HG02798 (cell line): ENCODE measurements around the gene TP53.
"Not testable (repeated sequence)": the region's sequence is repeated elsewhere in the genome, so short reads cannot be mapped to it uniquely, and the experiment has no call there.

Experiments
- ATAC-seq: cut with Tn5 transposase; IDR thresholded peaks from one replicate; pipeline ENCODE4 v1.9.1; 2021; ENCODE audit warnings: mild to moderate bottlenecking; ENCODE audit not compliant: unreplicated experiment, poor library complexity

TP53 gene

GRCh38 chr17:7684851-7685532 lies 2.3 kb downstream of the TP53 start:
- no peak for ATAC-seq

GRCh38 chr17:7677388-7678067 lies 9.8 kb downstream of the TP53 start:
- no peak for ATAC-seq

DNA sequence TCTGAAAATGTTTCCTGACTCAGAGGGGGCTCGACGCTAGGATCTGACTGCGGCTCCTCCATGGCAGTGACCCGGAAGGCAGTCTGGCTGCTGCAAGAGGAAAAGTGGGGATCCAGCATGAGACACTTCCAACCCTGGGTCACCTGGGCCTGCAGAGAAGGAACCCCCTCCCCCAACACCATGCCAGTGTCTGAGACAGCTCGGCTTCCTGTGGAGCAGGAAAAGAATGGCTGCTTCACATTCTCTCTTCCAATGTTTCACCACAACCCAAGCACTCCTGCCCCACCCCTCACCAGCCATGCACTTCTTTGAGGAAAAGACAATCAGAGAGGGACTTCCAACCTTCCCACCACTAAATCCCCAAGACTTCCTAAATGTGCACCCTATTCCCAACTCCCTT lies 10.8 kb downstream of the TP53 start:
- no peak for ATAC-seq

DNA sequence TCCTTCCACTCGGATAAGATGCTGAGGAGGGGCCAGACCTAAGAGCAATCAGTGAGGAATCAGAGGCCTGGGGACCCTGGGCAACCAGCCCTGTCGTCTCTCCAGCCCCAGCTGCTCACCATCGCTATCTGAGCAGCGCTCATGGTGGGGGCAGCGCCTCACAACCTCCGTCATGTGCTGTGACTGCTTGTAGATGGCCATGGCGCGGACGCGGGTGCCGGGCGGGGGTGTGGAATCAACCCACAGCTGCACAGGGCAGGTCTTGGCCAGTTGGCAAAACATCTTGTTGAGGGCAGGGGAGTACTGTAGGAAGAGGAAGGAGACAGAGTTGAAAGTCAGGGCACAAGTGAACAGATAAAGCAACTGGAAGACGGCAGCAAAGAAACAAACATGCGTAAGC lies 12.4 kb downstream of the TP53 start:
- no peak for ATAC-seq

DNA sequence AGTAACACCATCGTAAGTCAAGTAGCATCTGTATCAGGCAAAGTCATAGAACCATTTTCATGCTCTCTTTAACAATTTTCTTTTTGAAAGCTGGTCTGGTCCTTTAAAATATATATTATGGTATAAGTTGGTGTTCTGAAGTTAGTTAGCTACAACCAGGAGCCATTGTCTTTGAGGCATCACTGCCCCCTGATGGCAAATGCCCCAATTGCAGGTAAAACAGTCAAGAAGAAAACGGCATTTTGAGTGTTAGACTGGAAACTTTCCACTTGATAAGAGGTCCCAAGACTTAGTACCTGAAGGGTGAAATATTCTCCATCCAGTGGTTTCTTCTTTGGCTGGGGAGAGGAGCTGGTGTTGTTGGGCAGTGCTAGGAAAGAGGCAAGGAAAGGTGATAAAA lies 14.1 kb downstream of the TP53 start:
- no peak for ATAC-seq

DNA sequence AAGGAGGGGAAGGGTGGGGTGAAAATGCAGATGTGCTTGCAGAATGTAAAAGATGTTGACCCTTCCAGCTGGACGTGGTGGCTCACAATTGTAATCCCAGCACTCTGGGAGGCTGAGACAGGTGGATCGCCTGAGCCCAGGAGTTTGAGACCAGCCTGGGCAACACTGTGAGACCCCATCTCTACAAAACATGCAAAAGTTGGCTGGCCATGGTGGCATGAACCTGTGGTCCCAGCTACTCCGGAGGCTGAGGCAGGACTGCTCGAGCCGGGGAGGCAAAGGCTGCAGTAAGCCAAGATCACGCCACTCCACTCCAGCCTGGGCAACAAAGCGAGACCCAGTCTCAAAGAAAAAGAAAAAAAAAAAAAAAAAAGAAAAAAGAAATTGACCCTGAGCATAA lies 18.8 kb downstream of the TP53 start:
- ATAC-seq: no peak

DNA sequence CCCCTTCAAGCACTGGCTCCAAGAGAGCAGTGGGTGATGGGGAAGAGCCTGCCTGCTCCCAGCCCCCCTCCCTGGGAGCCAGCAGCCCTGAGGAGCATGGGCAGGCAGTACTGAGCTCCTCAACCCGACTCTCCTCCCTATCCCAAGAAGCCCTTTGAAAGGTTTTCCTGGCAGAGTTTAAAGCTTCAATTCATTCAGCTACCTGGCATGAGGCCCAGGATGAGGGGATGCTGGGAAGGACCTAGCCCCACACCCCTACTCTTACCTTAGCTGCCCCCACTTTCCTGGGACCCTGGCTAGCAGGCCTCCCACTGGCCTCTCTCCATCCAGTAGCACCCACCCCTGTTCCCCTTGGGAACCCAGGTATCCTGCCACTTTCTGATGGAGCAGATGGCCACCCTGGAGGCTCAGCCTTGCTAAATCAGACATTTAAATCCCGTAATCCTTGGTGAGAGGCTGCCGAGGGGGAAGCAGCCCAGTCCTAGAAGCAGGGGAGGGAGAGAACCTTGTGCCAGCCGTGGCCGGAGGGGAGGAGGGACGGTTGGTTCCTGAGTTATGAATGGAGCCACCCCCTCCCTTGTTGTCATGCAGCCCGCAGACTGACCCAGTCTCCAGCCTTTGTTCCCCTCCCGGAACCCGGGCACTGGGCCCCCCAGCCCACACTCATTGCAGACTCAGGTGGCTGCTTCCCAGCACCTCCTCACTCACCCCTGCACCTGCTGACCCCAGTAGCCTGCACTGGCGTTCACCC lies 19.5 kb downstream of the TP53 start:
- no peak for ATAC-seq

DNA sequence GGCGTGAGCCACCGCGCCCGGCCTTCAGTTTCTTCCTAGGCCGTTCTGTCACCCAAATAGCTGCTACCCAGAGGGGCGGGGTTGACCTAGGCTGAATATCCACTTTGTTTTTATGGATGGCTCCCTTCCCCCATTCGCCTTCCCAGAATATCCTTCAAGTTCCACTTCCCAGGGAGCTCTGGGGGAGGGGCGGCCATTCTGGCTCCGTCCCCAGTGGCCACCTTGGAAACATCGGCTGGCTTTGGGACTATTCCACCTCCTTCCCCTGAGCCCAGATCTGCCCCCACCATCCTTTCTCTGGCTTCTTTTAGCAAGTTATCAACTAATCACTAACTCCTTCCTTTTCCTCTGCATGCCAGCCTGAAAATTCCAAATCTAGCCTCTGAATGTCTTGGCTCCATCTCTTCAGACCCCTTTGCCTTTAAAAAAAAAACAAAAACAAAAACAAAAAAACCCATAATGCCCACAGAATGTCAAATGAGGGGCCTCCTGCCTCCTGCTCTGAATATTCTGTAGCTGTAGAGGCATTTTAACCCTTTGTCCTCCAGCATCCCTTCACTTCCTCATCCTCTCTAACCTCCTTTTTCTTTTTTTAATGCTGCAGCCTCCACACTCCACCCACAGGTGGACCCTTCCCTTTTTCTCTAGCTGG lies 30.2 kb downstream of the TP53 start:
- ATAC-seq: no peak

DNA sequence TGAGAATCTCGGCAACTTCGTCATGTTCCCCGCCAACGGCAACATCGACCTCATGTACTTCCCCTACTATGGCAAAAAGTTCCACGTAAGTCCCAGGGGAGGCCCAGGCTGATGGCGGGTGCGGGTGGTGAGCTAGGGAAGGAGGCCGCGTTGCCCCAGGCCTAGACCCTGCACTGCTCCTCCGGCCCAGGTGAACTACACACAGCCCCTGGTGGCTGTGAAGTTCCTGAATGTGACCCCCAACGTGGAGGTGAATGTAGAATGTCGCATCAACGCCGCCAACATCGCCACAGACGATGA lies 31.8 kb downstream of the TP53 start:
- ATAC-seq: no peak

GRCh38 chr17:7654832-7655540 lies 32.3 kb downstream of the TP53 start:
- ATAC-seq: no peak

DNA sequence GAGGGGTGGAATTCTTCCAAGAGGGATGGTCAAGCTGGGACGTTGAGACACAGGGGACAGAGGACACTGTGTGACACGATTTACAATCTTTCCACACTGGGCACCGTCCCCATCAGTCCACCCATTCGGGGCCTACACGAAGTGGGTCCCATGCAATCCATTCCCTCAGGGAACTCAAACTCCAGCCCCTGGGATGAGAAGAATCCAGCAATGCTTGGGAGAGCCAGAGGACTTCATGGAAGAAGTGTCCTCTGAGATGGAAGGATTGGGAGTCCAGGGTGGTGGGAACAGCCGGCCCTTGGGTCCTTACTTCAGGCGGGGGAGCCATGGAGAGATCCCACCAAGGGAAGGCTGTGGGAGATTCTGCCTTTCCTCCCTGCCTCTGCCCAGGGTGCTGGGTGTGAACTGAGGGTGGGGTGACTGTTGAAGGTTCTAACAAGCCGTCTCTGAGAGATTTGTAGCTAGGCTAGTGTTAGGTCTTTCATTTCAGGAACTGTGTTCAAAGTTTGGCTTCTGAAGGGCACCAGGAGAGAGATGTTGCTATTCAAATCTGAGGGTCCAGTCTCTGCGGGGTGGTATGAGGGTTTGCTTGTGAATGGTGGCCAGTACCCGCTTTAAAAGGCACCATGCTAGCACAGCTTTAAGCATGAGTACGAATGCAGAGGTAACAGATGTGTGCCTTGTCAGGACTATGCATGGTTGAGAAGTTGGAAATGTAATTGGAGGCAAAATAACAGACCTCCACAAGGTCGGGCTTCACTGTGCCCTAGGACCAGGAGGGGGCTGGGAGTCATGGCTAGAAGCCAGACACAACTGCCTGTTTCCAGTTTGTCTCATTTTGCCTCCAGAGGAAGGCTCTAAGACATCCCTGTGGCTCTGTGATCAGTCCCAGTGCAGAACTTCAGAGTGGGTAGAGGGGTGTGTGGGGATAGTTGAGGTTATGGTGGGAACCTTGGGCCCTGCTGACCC lies 34.6 kb downstream of the TP53 start:
- no peak for ATAC-seq

GRCh38 chr17:7651665-7652387 lies 35.5 kb downstream of the TP53 start:
- ATAC-seq: no peak

DNA sequence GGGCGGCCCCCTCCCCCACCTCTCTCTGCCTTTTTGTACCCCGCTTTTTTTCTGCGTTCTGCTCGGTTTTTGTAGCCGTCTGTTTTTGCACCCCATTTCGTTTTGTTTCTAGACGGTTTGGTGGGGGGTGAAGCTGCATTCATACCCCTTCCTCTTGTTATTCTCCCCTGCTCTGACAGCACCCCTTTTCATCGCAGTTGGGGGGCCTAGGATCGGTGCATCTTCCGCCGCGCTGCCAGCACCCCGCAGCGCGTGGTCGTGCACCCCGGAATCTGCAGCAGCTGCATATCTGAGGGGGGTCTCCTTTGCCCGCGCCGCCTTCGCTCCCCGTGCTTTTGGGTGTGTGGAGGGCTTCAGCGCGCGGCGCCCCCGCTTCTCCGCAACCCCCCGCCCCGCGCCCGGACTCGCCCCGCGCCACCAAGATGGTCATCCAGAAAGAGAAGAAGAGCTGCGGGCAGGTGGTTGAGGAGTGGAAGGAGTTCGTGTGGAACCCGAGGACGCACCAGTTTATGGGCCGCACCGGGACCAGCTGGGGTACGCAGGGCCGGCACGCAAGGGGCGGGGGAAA lies 36.1 kb downstream of the TP53 start:
- no peak for ATAC-seq

DNA sequence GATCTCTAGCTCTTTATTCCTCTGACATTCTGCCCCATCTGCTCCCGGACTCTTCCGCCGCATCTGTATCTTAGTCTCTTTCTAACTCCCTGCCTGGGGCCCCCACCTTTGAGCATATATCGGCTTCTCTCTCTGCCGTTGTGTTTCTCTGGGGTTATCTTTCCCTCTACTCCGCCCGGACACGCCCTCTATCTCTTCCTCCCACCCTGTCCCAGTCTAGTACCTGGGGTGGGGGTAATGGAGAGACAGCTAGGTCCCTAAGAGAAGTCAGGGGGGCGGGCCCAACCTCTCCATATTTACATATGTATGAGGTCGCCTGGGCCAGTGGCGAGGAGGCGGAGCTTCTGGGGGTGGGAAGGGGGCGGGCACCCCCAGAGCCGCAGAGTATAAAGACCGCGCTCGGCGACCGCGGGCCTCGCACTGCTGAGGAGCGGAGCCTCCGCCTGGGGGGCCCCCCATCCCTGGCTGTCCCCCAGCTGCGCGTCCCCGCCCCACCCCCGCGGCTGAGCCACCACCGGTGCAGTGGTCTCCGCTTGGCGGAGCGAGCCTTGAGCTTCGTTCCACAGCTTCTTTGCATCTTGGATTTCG lies 36.7 kb downstream of the TP53 start, which contains the start of gene ATP1B2:
Gene ATP1B2, plus strand, starts transcription at position 418 of the 588 bp plus-strand sequence. CDS start 593 bp downstream, outside the sequence.
- ATAC-seq: peak; percentile 58

- no peak for ATAC-seq
Measured at GRCh38 chr17:7647018-7647417, 40.3 kb downstream of the TP53 start.

- no peak for ATAC-seq
Measured at GRCh38 chr17:7646457-7646856, 40.8 kb downstream of the TP53 start.

DNA sequence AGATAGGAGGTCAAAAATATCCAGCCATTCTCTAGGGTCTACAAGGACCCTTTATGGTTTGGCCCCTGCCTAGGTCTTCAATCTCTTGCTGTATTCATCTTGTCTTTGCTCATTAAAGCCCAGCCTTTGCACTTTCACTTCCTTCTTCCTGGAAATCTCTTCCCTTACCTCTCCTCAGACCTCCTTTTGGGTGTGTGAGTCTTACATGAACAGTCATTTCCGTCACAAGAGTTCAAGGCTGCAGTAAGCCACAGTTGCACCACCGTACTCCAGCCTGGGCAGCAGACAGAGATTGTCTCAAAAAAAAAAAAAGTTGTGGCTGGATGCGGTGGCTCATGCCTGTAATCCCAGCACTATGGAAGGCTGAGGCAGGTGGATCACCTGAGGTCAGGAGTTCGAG lies 42.5 kb downstream of the TP53 start:
- ATAC-seq: no peak

DNA sequence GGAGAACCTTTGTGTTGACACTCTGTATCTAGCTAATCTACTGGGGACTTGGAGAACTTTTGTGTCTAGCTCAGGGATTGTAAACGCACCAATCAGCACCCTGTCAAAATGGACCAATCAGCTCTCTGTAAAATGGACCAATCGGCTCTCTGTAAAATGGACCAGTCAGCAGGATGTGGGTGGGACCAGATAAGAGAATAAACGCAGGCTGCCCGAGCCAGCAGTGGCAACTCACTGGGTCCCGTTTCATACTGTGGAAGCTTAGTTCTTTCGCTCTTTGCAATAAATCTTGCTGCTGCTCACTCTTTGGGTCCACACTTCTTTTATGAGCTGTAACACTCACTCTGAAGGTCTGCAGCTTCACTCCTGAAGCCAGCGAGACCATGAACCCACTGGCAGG lies 45.7 kb downstream of the TP53 start:
- ATAC-seq: not testable (repeated sequence)
